ENCODE data around the gene HIF3A. TPM values are rescaled to one million over a fixed set of nuclear protein-coding genes. Genes with fewer than 3 reads are reported as not detected.

The HIF3A gene
- total and polyA plus RNA-seq, 9 of the 15 experiments (the other 6 are each of a cell fraction or from before 2014, with no cell fraction given): 0.29 TPM; not detected in 8

DNA sequence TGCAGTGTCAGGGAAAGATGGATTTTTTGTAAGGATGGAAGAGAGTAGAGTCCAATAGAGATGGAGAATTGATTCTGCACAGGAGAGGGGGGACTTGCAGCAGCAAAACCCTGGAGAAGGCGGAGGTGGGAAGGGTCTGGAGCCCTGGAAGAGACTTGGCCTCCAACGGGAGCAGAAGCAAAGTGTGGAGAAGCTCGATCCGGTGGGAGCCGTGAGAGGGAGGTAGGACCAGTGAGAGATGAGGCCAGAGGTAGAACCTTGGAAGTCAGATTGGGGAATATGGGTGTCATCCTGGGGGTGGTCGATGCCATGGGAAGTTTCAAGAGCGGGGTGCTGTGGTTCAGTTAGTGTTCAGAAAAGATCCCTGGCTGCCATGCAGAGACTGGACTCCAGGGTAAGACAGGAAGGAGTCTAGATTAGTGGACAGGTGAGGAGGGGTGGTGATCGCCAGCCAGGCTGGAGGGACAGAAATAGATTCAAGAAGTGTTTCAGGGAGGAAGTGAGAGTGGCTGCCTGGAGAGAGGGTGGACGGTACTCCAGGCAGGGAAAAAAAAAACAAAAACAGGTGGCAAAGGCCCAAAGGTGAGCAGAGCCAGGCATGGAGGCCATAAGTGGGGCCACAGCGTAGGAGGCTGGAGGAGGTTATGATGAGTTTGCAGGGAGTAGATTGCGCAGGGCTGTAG lies 52.6 kb downstream of the HIF3A start (continued):
- no peak for TF ChIP-seq SMARCC2 (IDR thresholded peaks at IDR 0.05; ENCODE audit: low read depth)
- TF ChIP-seq MAFK (IDR thresholded peaks at IDR 0.05; ENCODE audit: low read length): no peak

DNA sequence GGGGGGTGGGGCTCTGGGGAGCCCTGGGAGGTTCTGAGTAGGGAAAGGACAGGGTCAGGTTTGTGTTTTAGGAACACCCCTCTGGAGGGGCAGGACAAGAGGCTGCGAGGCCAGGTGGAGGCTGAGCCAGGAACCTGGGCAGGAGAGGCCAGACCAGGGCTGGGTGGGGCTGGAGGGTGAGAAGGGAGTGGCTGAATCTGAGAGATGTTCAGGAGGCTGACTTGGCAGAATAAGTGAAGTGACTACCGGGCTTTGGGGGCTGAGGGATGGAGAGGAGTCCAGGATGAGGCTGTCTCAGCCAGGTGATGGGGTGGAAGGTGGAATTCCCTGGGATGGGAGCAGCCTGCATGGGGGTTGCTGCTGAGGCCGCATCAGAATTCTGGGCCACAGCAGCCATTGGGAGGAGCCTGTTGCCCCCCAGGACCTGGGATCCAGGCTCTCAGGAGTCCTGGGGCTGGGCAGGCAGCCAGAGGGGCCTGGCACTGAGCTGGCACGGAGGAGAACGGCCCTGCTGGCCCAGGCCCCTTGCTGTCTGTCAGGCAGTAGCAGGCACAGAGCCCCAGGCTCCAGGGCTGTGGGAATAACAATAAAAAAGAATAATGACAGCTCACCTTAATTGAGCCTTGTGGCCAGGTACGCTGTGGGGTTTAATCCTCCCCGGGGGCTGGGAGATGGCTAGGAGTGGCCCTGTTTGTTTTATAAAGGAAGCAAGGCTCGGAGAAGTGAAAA lies 53.4 kb downstream of the HIF3A start:
- 82% methylated on average over 8 of the region's 8 CpGs for WGBS (ENCODE audit: insufficient coverage, low coverage, missing lambda C conversion rate)
- no peak for TF ChIP-seq LEF1 (IDR thresholded peaks at IDR 0.05)
- TF ChIP-seq, protein P1, sequence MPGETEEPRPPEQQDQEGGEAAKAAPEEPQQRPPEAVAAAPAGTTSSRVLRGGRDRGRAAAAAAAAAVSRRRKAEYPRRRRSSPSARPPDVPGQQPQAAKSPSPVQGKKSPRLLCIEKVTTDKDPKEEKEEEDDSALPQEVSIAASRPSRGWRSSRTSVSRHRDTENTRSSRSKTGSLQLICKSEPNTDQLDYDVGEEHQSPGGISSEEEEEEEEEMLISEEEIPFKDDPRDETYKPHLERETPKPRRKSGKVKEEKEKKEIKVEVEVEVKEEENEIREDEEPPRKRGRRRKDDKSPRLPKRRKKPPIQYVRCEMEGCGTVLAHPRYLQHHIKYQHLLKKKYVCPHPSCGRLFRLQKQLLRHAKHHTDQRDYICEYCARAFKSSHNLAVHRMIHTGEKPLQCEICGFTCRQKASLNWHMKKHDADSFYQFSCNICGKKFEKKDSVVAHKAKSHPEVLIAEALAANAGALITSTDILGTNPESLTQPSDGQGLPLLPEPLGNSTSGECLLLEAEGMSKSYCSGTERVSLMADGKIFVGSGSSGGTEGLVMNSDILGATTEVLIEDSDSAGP (CRISPR knock-in tag; IDR thresholded peaks at IDR 0.05): no peak
- TF ChIP-seq ZNF316 (IDR thresholded peaks at IDR 0.05): peak; percentile 44; the same call in 1 of the 2 replicates
- no peak for TF ChIP-seq ZNF561 (CRISPR knock-in tag; conservative IDR thresholded peaks at IDR 0.05)
- TF ChIP-seq RBFOX2 (IDR thresholded peaks at IDR 0.05; ENCODE audit: low read depth, low read length): 0 out of 2 replicates have a peak, but pooled peaks have one; percentile 25
- TF ChIP-seq PHTF2 (CRISPR knock-in tag; IDR thresholded peaks at IDR 0.05): no peak
- 0 out of 2 replicates have a peak, but pooled peaks have one; percentile 5 for TF ChIP-seq NFE2 (IDR thresholded peaks at IDR 0.05; ENCODE audit: low read depth)
- no peak for TF ChIP-seq HDAC1 (IDR thresholded peaks at IDR 0.05)
- no peak for TF ChIP-seq HDAC2 (IDR thresholded peaks at IDR 0.05)
- 0 out of 2 replicates have a peak, but pooled peaks have one; percentile 3 for TF ChIP-seq MAFK (IDR thresholded peaks at IDR 0.05; ENCODE audit: low read length)
- TF ChIP-seq RBM25 (IDR thresholded peaks at IDR 0.05; ENCODE audit: low read depth, low read length, severe bottlenecking): no peak
- TF ChIP-seq ZNF696 (CRISPR knock-in tag; conservative IDR thresholded peaks at IDR 0.05): no peak
- TF ChIP-seq C11orf30 (IDR thresholded peaks at IDR 0.05; ENCODE audit: low read depth): 0 out of 2 replicates have a peak, but pooled peaks have one; percentile 28
- peaks cover 10% of the 10 kb centered on the region; the same call in 1 of the 2 replicates for H4K20me1 ChIP-seq (replicated peaks; ENCODE audit: control insufficient read depth, insufficient read depth, low read length)
- no peaks in the 10 kb centered on the region for H3K27me3 ChIP-seq (ENCODE audit: control insufficient read depth in 2 of 2, insufficient read depth in 2 of 2, low read length in 2 of 2)
- H3K4me3 ChIP-seq: no peak overlapping the region
- peaks cover 3% of the 10 kb centered on the region for H3K9me1 ChIP-seq (ENCODE audit: control insufficient read depth, insufficient read depth, low read length)
- peaks cover 25 to 46% of the 10 kb centered on the region in 2 experiments for H3K4me1 ChIP-seq (replicated peaks in 1 of 2; ENCODE audit: control insufficient read depth in 2 of 2, insufficient read depth in 2 of 2, low read length in 2 of 2)
- ChIA-PET POLR2A (no interaction called here), CTCF (ENCODE audit: low intra/inter-chr PET ratio) (no interaction called here)
- peak in 3 of 4 experiments; percentile 23 to 31 (median 28) for DNase-seq (ENCODE audit: extremely low read depth in 1 of 4, low spot score in 3 of 4)
- BruUV-seq (replicated peaks): no TSS peak
- H3K4me2 ChIP-seq (ENCODE audit: insufficient read depth, low read length): no peak overlapping the region
- H3K9me3 ChIP-seq (replicated peaks; ENCODE audit: control insufficient read depth, insufficient read depth, low read depth, low read length): no peaks in the 10 kb centered on the region
- no peak overlapping the region for H2AFZ ChIP-seq (ENCODE audit: low read depth, low read length)
- no peak overlapping the region for H3K27ac ChIP-seq (ENCODE audit: extremely low read depth, low read depth, low read length)
- ATAC-seq: no peak
- H3K9ac ChIP-seq (ENCODE audit: insufficient read depth in 1 of 2, low read depth in 2 of 2, low read length in 2 of 2): peak overlapping the region in 1 of 2 experiments; percentile 66; a peak in 2 of 4 replicates
- peaks cover 60% of the 10 kb centered on the region for H3K36me3 ChIP-seq (ENCODE audit: control insufficient read depth, insufficient read depth, low read length)
- H3K79me2 ChIP-seq (ENCODE audit: control insufficient read depth, insufficient read depth, low read length): peaks cover 60% of the 10 kb centered on the region
- no peak for FAIRE-seq
- in situ Hi-C loops (cut with MboI) (no loop called here), intact Hi-C loops (cut with micrococcal nuclease) (no loop called here)
